Suprapubic skin (tissue), 4 donors: ENCODE measurements around the gene TMEM54.

Experiments used
- POLR2A ChIP-seq, 2 donors: fragments of 450-650 bp; IDR thresholded peaks; one replicate each; pipeline ENCODE4 v1.6.1; 2017; ENCODE audit warnings: antibody characterized with exemption in 2 of 2, mild to moderate bottlenecking in 2 of 2, moderate library complexity in 2 of 2
- POLR2AphosphoS5 ChIP-seq, 3 donors: sonication (generic); formaldehyde crosslinking; IDR thresholded peaks; one replicate each; pipeline ENCODE4 v1.6.1; 2017; ENCODE audit warnings: antibody characterized with exemption in 3 of 3
- TF ChIP-seq, protein P1 (sequence below), 2 donors: fragments of 200-600 bp in 1 of 2; fragments of 450-650 bp in 1 of 2; sonication (generic) in 1 of 2; IDR thresholded peaks; one replicate each; pipeline ENCODE4 v1.5.1; 2016 to 2019; ENCODE audit warnings: antibody characterized with exemption in 2 of 2, mild to moderate bottlenecking in 1 of 2, moderate library complexity in 1 of 2

DNA sequence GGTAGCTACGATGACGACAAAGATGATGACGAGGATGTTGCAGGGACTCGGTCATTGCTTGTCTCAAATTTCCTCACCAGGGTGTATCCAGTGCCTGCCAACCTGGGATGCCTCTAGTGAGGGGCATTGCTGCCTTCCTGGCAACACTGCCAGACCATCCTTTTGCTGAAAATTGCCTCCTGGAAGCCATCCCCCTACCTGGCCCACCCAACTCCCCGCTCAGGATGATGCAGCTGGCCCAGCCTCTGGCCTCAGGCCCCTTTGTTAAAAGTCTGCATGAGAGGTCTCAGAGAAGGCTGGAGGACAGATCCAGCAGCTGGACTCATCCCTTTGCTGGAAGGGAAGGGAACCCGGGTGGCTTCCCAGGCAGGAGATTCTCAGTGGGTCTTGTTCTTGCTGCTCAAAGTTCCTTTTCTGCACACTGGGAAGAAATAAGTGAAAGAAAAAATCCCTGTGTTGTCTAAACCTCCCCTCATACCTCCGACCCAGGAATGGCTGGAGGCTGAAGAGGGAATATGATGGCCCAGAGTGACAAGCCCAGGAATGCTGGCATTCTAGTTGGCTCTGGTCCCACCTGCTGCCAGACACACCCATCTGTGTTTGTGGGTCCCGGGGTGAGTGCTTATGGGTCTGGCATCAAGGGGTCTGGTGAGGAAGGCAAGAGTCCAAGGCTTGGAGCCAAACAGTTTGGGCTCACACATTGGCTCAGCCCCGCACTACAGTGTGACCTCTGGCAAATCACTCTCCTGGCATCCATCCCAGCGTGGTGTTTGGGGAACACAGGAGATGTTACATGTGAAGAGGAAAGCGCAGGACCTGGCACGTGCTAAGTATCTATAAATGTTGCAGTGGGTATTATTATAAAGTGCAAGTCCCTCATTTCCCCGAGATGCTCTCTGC is 23.7 kb downstream of the TMEM54 start:
- TF ChIP-seq, protein P1, sequence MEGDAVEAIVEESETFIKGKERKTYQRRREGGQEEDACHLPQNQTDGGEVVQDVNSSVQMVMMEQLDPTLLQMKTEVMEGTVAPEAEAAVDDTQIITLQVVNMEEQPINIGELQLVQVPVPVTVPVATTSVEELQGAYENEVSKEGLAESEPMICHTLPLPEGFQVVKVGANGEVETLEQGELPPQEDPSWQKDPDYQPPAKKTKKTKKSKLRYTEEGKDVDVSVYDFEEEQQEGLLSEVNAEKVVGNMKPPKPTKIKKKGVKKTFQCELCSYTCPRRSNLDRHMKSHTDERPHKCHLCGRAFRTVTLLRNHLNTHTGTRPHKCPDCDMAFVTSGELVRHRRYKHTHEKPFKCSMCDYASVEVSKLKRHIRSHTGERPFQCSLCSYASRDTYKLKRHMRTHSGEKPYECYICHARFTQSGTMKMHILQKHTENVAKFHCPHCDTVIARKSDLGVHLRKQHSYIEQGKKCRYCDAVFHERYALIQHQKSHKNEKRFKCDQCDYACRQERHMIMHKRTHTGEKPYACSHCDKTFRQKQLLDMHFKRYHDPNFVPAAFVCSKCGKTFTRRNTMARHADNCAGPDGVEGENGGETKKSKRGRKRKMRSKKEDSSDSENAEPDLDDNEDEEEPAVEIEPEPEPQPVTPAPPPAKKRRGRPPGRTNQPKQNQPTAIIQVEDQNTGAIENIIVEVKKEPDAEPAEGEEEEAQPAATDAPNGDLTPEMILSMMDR (IDR thresholded peaks at IDR 0.05) = no peak
- TF ChIP-seq POLR2A (IDR thresholded peaks at IDR 0.05) = no peak
- no peak for TF ChIP-seq POLR2AphosphoS5 (IDR thresholded peaks at IDR 0.05)
